GM13977 (cell line): ENCODE data around the gene PAK1IP1.
"Not testable (repeated sequence)": the region's sequence is repeated elsewhere in the genome, so short reads cannot be mapped to it uniquely, and the experiment has no call there.

ENCODE experiments used
- DNase-seq: peaks from one replicate; pipeline ENCODE4 v3.0.0; 2012; ENCODE audit warnings: low spot score
- in situ Hi-C: fragments of 300-500 bp; cut with MboI; formaldehyde crosslinking; loops from one replicate; pipeline ENCODE4 v1.12.0; 2022; ENCODE audit warnings: low sequenced_read_pairs, low pct_unique_long_range_greater_than_20kb, mixed read lengths, inconsistent platforms; ENCODE audit not compliant: unreplicated experiment
- TF ChIP-seq, protein P1 (sequence below): IDR thresholded peaks from 2 replicates; pipeline ENCODE4 v1.5.1; 2012; ENCODE audit warnings: mild to moderate bottlenecking, control low read depth; ENCODE audit not compliant: insufficient read depth; ENCODE audit errors: extremely low read depth, missing control alignments

Gene PAK1IP1

DNA sequence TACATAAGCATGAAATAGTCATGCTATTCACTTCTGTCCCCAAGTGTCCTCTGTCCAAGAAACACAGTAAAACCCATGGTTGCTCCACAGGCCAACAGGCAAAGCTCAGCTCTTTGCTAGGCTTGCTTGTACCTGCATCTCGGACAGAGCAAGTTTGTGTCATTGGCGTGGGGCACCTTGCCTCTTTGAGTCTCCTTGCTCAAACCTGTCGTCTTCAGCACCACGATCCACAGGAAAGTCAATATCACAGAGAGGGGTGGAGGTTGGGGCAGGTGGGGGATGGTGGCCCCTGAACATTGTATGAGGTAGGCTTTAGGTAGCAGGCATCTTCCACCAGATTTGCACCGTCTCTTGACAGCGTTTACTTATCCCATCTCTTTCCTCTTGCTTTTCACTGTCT lies 48.7 kb downstream of the PAK1IP1 start:
- DNase-seq: no peak
- TF ChIP-seq, protein P1, sequence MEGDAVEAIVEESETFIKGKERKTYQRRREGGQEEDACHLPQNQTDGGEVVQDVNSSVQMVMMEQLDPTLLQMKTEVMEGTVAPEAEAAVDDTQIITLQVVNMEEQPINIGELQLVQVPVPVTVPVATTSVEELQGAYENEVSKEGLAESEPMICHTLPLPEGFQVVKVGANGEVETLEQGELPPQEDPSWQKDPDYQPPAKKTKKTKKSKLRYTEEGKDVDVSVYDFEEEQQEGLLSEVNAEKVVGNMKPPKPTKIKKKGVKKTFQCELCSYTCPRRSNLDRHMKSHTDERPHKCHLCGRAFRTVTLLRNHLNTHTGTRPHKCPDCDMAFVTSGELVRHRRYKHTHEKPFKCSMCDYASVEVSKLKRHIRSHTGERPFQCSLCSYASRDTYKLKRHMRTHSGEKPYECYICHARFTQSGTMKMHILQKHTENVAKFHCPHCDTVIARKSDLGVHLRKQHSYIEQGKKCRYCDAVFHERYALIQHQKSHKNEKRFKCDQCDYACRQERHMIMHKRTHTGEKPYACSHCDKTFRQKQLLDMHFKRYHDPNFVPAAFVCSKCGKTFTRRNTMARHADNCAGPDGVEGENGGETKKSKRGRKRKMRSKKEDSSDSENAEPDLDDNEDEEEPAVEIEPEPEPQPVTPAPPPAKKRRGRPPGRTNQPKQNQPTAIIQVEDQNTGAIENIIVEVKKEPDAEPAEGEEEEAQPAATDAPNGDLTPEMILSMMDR: no peak
- in situ Hi-C loops: no loop called here

DNA sequence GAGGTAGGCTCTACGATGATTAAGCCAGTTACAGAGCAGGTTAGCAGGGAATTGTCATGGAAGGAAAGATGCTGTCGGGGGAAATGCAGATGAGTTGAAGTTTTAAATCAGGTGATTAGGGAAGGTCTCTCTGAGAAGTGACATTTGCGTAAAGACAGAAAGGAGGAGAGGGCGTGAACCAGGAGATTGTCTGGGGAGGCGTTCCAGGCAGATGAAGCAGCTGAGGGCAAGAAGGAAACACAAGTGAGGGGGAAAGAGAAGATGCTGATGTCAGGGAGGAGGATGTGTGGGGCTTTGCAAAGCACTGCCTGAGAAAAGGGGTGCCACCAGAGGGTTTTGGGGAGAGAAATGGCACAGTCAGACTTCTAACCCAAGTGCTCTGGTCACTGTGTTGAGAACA lies 50.3 kb downstream of the PAK1IP1 start:
- in situ Hi-C loops: no loop called here
- DNase-seq: no peak
- TF ChIP-seq, protein P1: no peak

DNA sequence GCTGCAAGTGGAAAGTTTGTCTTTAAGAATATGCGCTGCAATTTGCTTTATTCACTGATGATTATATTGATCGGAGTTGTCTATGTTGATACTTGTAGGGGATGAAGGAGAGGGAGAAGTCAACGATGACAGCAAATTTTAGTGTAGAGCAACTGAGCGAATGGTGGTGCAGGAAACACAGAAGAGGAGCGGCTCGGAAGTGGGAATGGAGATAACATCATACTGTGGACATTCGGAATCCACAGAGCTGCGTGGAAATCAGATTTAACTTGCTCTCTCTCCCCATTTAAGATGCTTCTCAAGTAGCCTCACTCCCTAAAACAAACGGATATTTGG lies 52.1 kb downstream of the PAK1IP1 start:
- TF ChIP-seq, protein P1: no peak
- DNase-seq: no peak

GRCh38 chr6:10747251-10747972 lies 52.6 kb downstream of the PAK1IP1 start, which contains the start of gene TMEM14B:
Gene TMEM14B (plus strand): TSS chr6:10747805. CDS start chr6:10749246, 1,441 bp downstream.
- TF ChIP-seq, protein P1: no peak
- DNase-seq: peak; percentile 98
- in situ Hi-C loops: no loop called here

More for the DNA sequence above, 52.1 kb downstream of the PAK1IP1 start:
- in situ Hi-C loops: no loop called here

GRCh38 chr6:10749734-10750133 lies 55.0 kb downstream of the PAK1IP1 start:
- in situ Hi-C loops: no loop called here
- TF ChIP-seq, protein P1: no peak
- no peak for DNase-seq

- DNase-seq, in situ Hi-C loops: not testable (repeated sequence)
These were observed 55.8 kb downstream of the PAK1IP1 start for GRCh38 chr6:10750568-10750967.

DNA sequence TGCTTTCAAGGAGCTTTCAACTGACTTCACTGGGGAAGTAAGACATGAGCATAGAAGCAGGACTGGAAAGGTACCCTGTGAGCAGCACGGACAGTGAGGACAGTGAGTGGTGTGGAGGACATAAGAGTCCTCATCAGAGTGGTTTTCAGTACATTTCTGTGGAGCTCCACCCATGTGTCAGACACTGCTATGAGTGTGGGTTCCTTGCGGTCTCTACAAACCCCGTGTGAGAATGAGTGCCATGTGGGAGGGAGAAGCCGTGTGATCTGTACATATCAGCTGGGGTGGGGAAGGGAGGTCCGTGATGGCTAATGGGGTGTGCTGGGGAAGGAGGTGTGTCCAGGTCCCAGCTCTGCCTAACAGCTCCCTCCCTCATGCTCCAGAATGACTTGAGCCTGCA lies 57.0 kb downstream of the PAK1IP1 start:
- in situ Hi-C loops: not testable (repeated sequence)

GRCh38 chr6:10756085-10756484 lies 61.3 kb downstream of the PAK1IP1 start:
- TF ChIP-seq, protein P1: no peak
- DNase-seq: no peak
- in situ Hi-C loops: no loop called here

More for the DNA sequence above, 57.0 kb downstream of the PAK1IP1 start:
- DNase-seq: not testable (repeated sequence)
